Liver (tissue), 3 donors: ENCODE measurements around the gene SHC3.

Experiments used
- EGR1 ChIP-seq, 2 donors: IDR thresholded peaks; 2 replicates each; pipeline ENCODE4 v1.6.1; 2016 to 2018; ENCODE audit warnings: antibody characterized with exemption in 2 of 2, low read depth in 2 of 2
- FOXA1 ChIP-seq: IDR thresholded peaks from 2 replicates; pipeline ENCODE4 v1.6.1; 2016; ENCODE audit warnings: antibody characterized with exemption
- GABPA ChIP-seq, 2 donors: IDR thresholded peaks in 1 of 2; conservative IDR thresholded peaks in 1 of 2; 2 replicates each; pipeline ENCODE4 v1.6.1; 2016; ENCODE audit warnings: antibody characterized with exemption in 2 of 2, mild to moderate bottlenecking in 1 of 2, moderate library complexity in 1 of 2
- RAD21 ChIP-seq, 2 donors: IDR thresholded peaks; 2 replicates each; pipeline ENCODE4 v1.6.1; 2016; ENCODE audit warnings: antibody characterized with exemption in 2 of 2, mild to moderate bottlenecking in 2 of 2
- RXRA ChIP-seq, 2 donors: IDR thresholded peaks; 2 replicates each; pipeline ENCODE4 v1.6.1; 2017 to 2018; ENCODE audit warnings: antibody characterized with exemption in 2 of 2, mild to moderate bottlenecking in 1 of 2
- SP1 ChIP-seq: IDR thresholded peaks from 2 replicates; pipeline ENCODE4 v1.6.1; 2018; ENCODE audit warnings: antibody characterized with exemption, mild to moderate bottlenecking
- TAF1 ChIP-seq: conservative IDR thresholded peaks from 2 replicates; pipeline ENCODE4 v1.6.1; 2016; ENCODE audit warnings: antibody characterized with exemption, mild to moderate bottlenecking
- TF ChIP-seq, protein P1 (sequence below): fragments of 150-350 bp; IDR thresholded peaks from 2 replicates; pipeline ENCODE4 v1.5.1; 2017; ENCODE audit warnings: improper control_type of control experiment, low read depth, low read length; ENCODE audit not compliant: missing input control
- TF ChIP-seq, protein P2 (sequence below): IDR thresholded peaks from 2 replicates; pipeline ENCODE4 v1.6.1; 2016; ENCODE audit warnings: antibody characterized with exemption
- TF ChIP-seq, protein P3 (sequence below): IDR thresholded peaks from 2 replicates; pipeline ENCODE4 v1.6.1; 2016; ENCODE audit warnings: antibody characterized with exemption, mild to moderate bottlenecking
- donor health status: healthy.
- donor health status: healthy.

DNA sequence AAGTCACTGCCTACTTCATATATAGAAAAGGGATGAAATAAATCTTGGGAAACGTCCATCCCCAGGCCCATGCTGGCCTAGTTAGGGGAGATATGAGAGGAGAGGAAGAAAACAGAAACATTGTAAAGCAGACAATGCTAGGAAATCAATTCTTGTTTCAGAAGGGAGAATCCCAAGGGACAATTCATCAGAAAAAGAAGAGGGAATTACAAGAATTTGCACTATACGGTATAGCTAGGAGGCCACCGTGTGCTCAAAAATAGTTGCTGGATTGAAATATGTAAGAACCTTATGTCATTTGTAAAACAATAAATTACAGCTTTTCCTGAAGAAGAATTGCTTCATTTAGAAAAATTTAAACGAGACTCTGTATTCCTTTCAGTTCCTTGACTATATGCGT, 8.3 kb upstream of the SHC3 start:
- TF ChIP-seq, protein P1, sequence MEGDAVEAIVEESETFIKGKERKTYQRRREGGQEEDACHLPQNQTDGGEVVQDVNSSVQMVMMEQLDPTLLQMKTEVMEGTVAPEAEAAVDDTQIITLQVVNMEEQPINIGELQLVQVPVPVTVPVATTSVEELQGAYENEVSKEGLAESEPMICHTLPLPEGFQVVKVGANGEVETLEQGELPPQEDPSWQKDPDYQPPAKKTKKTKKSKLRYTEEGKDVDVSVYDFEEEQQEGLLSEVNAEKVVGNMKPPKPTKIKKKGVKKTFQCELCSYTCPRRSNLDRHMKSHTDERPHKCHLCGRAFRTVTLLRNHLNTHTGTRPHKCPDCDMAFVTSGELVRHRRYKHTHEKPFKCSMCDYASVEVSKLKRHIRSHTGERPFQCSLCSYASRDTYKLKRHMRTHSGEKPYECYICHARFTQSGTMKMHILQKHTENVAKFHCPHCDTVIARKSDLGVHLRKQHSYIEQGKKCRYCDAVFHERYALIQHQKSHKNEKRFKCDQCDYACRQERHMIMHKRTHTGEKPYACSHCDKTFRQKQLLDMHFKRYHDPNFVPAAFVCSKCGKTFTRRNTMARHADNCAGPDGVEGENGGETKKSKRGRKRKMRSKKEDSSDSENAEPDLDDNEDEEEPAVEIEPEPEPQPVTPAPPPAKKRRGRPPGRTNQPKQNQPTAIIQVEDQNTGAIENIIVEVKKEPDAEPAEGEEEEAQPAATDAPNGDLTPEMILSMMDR: no peak
- TF ChIP-seq RXRA (IDR thresholded peaks at IDR 0.05): no peak
- no peak for TF ChIP-seq SP1
- TF ChIP-seq FOXA1: no peak
- TF ChIP-seq, protein P2, sequence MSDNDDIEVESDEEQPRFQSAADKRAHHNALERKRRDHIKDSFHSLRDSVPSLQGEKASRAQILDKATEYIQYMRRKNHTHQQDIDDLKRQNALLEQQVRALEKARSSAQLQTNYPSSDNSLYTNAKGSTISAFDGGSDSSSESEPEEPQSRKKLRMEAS: no peak
- TF ChIP-seq, protein P3, sequence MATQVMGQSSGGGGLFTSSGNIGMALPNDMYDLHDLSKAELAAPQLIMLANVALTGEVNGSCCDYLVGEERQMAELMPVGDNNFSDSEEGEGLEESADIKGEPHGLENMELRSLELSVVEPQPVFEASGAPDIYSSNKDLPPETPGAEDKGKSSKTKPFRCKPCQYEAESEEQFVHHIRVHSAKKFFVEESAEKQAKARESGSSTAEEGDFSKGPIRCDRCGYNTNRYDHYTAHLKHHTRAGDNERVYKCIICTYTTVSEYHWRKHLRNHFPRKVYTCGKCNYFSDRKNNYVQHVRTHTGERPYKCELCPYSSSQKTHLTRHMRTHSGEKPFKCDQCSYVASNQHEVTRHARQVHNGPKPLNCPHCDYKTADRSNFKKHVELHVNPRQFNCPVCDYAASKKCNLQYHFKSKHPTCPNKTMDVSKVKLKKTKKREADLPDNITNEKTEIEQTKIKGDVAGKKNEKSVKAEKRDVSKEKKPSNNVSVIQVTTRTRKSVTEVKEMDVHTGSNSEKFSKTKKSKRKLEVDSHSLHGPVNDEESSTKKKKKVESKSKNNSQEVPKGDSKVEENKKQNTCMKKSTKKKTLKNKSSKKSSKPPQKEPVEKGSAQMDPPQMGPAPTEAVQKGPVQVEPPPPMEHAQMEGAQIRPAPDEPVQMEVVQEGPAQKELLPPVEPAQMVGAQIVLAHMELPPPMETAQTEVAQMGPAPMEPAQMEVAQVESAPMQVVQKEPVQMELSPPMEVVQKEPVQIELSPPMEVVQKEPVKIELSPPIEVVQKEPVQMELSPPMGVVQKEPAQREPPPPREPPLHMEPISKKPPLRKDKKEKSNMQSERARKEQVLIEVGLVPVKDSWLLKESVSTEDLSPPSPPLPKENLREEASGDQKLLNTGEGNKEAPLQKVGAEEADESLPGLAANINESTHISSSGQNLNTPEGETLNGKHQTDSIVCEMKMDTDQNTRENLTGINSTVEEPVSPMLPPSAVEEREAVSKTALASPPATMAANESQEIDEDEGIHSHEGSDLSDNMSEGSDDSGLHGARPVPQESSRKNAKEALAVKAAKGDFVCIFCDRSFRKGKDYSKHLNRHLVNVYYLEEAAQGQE: no peak
- TF ChIP-seq EGR1 (IDR thresholded peaks at IDR 0.05; ENCODE audit: low read depth in 2 of 2): no peak
- TF ChIP-seq GABPA (IDR thresholded peaks at IDR 0.05 in 1 of 2, conservative IDR thresholded peaks at IDR 0.05 in 1 of 2): no peak
- TF ChIP-seq TAF1: no peak
- no peak for TF ChIP-seq RAD21 (IDR thresholded peaks at IDR 0.05)
